ENCODE data around the gene LRRC71. TPM values are rescaled to one million over a fixed set of nuclear protein-coding genes. Genes with fewer than 3 reads are reported as not detected.

The LRRC71 gene
- total and polyA plus RNA-seq, 2 of the 4 experiments (the other 2 are of a cell fraction): 0.50 TPM; not detected in 1

- H3K4ac ChIP-seq (ENCODE audit: low read depth, low read length): no peak overlapping the region
- no peak for ATAC-seq (ENCODE audit: low read depth)
- intact Hi-C loops (cut with micrococcal nuclease): no loop called here
- BruUV-seq (replicated peaks): no TSS peak
- dilution Hi-C loops (cut with HindIII; ENCODE audit: low sequenced_read_pairs, unreplicated experiment): no loop called here
- in situ Hi-C loops (cut with MboI; ENCODE audit: low sequenced_read_pairs): no loop called here
- no peak overlapping the region for H3K18ac ChIP-seq (ENCODE audit: low read depth, low read length)
- DNase-seq: no peak
- no peak overlapping the region for H2AFZ ChIP-seq (replicated peaks; ENCODE audit: low read length, poor library complexity)
- 100% methylated on average over 1 of the region's 4 CpGs; no CpG with 5 or more reads in 1 of the 2 experiments for WGBS, 2 experiments (ENCODE audit: extremely low coverage in 2 of 2, insufficient read length in 1 of 2)
- no peaks in the 10 kb centered on the region; the same call in 1 of the 2 replicates for H4K20me1 ChIP-seq (ENCODE audit: insufficient read depth, low read length)
- H2BK5ac ChIP-seq (ENCODE audit: low read depth, low read length, poor library complexity, severe bottlenecking): no peak overlapping the region
- no peaks in the 10 kb centered on the region for H3K27me3 ChIP-seq (ENCODE audit: control insufficient read depth, insufficient read depth, low read length)
- peaks cover 67% of the 10 kb centered on the region for H3K36me3 ChIP-seq (ENCODE audit: control insufficient read depth, insufficient read depth, low read length)
- ChIA-PET CTCF (interaction anchor here (0.6 to 1.1 kb wide), 3 partner anchors 11 to 126 kb away, joined by 3 read pairs; no protein-coding TSS in a partner anchor), POLR2A (ENCODE audit: unreplicated experiment) (no interaction called here)
- H2BK120ac ChIP-seq (ENCODE audit: low read depth, low read length): no peak overlapping the region
- TF ChIP-seq MXI1 (IDR thresholded peaks at IDR 0.05; ENCODE audit: borderline replicate concordance, low read depth, low read length): no peak
- TF ChIP-seq CHD1 (IDR thresholded peaks at IDR 0.05; ENCODE audit: low read depth, low read length): no peak
- no peak overlapping the region for H2BK20ac ChIP-seq (ENCODE audit: low read depth, low read length)
- no peaks in the 10 kb centered on the region for H3K4me1 ChIP-seq (ENCODE audit: control insufficient read depth, insufficient read depth, low read length)
- no peak overlapping the region for H4K8ac ChIP-seq (ENCODE audit: low read depth in 2 of 2, low read length in 2 of 2)
- peaks cover 18% of the 10 kb centered on the region for H3K9me1 ChIP-seq (ENCODE audit: insufficient read depth, low read length)
- H3K56ac ChIP-seq (ENCODE audit: extremely low read depth, insufficient read depth, low read length): no peak overlapping the region
- no peak overlapping the region for H2AK9ac ChIP-seq (replicated peaks; ENCODE audit: low read depth, low read length, poor library complexity)
- no peak overlapping the region for H3K27ac ChIP-seq (ENCODE audit: insufficient read depth, low read length)
- no peak overlapping the region for H4K5ac ChIP-seq (ENCODE audit: low read depth, low read length)
- no peak overlapping the region for H3K14ac ChIP-seq (replicated peaks; ENCODE audit: low read depth, low read length)
- no peak overlapping the region for H3K9ac ChIP-seq (ENCODE audit: low read depth, low read length)
- no peak overlapping the region for H3K4me2 ChIP-seq (ENCODE audit: low read depth, low read length)
- no peak overlapping the region for H2AK5ac ChIP-seq (ENCODE audit: low read depth, low read length)
- H3K9me3 ChIP-seq (ENCODE audit: control insufficient read depth, insufficient read depth, low read length): no peaks in the 10 kb centered on the region
- no peak overlapping the region for H4K91ac ChIP-seq (ENCODE audit: insufficient read depth, low read depth, low read length)
- H3K4me3 ChIP-seq (ENCODE audit: insufficient read depth, low read depth, low read length): no peak overlapping the region
- H3K79me1 ChIP-seq (ENCODE audit: low read depth in 1 of 2, low read length in 2 of 2): no peaks in the 10 kb centered on the region
- H3K23ac ChIP-seq (ENCODE audit: low read depth, low read length): no peak overlapping the region
- no peak overlapping the region for H2BK15ac ChIP-seq (ENCODE audit: low read depth, low read length)
Measured at GRCh38 chr1:156948708-156949107, 28.3 kb downstream of the LRRC71 start.

All from IMR-90 (cell line).